SK-N-SH (cell line): Measurements from ENCODE around the gene ARMH3. TPM values are rescaled to one million over a fixed set of nuclear protein-coding genes. Genes with fewer than 3 reads are reported as not detected.

Source experiments
- CTCF ChIA-PET: fragments of 300-600, 350-600 bp; formaldehyde crosslinking; extraction: SDS; loops from one replicate; lab custom pipeline; 2021; lab: Yijun Ruan, JAX
- POLR2A ChIA-PET: fragments of 350-600 bp; sonication (Branson Sonifier 250); formaldehyde crosslinking; extraction: SDS; loops from one replicate; lab custom pipeline; 2020; ENCODE audit warnings: antibody characterized with exemption, inconsistent platforms; lab: Yijun Ruan, JAX
- DNase-seq: peaks from one replicate; pipeline ENCODE4 v3.0.0; 2012
- H2AFZ ChIP-seq: fragments of 200-600 bp; sonication (generic); 2 replicates; pipeline ENCODE4 v1.8.1; 2016; ENCODE audit warnings: antibody characterized with exemption, mild to moderate bottlenecking, low read depth
- H3F3A ChIP-seq: fragments of 200-600 bp; sonication (generic); replicated peaks from 2 replicates; pipeline ENCODE3; 2016; ENCODE audit warnings: antibody characterized with exemption, mild to moderate bottlenecking; ENCODE audit not compliant: insufficient read depth
- H3K27ac ChIP-seq, 2 experiments: fragments of 200-500 bp in 1 of 2; fragments of 200-600 bp in 1 of 2; sonication (Bioruptor generic) in 1 of 2; sonication (generic), shearing (Covaris generic) in 1 of 2; 2 replicates each; pipeline versions ENCODE4 v1.5.1 to v1.6.1; 2014 to 2016; ENCODE audit warnings: low read depth in 2 of 2, inconsistent platforms in 1 of 2, low read length in 1 of 2, mild to moderate bottlenecking in 1 of 2, mixed read lengths in 1 of 2
- H3K27me3 ChIP-seq: fragments of 200-600 bp; sonication (generic), shearing (Covaris generic); 2 replicates; pipeline ENCODE4 v1.6.1; 2016; ENCODE audit warnings: mixed run types; ENCODE audit not compliant: insufficient read depth
- H3K36me3 ChIP-seq, 2 experiments: fragments of 200-500 bp in 1 of 2; fragments of 200-600 bp in 1 of 2; sonication (Bioruptor generic) in 1 of 2; sonication (generic) in 1 of 2; replicated peaks in 1 of 2; 2 replicates each; pipeline versions ENCODE3 to v1.5.1; 2014 to 2016; ENCODE audit warnings: low read length in 1 of 2, mild to moderate bottlenecking in 1 of 2; ENCODE audit not compliant: insufficient read depth in 2 of 2, control insufficient read depth in 1 of 2
- H3K4me1 ChIP-seq, 2 experiments: fragments of 200-500 bp in 1 of 2; fragments of 200-600 bp in 1 of 2; sonication (Bioruptor generic) in 1 of 2; sonication (generic), shearing (Covaris generic) in 1 of 2; 2 replicates each; pipeline versions ENCODE4 v1.5.1 to v1.6.1; 2014 to 2016; ENCODE audit warnings: low read depth in 1 of 2, low read length in 1 of 2, mixed run types in 1 of 2; ENCODE audit not compliant: insufficient read depth in 2 of 2, control insufficient read depth in 1 of 2
- H3K4me2 ChIP-seq: fragments of 200-600 bp; sonication (generic), shearing (Covaris generic); 2 replicates; pipeline ENCODE4 v1.6.1; 2017; ENCODE audit warnings: mixed run types
- H3K4me3 ChIP-seq, 2 experiments: fragments of 200-500 bp in 1 of 2; fragments of 200-600 bp in 1 of 2; sonication (Bioruptor generic) in 1 of 2; sonication (generic), shearing (Covaris generic) in 1 of 2; 2 replicates each; pipeline versions ENCODE4 v1.5.1 to v1.8.1; 2014 to 2016; ENCODE audit warnings: low read depth in 2 of 2, inconsistent platforms in 1 of 2, low read length in 1 of 2, mild to moderate bottlenecking in 1 of 2, mixed read lengths in 1 of 2, moderate library complexity in 1 of 2
- H3K79me2 ChIP-seq: fragments of 200-600 bp; sonication (generic); 2 replicates; pipeline ENCODE4 v1.8.1; 2017; ENCODE audit warnings: mild to moderate bottlenecking; ENCODE audit not compliant: insufficient read depth
- H3K9ac ChIP-seq: fragments of 200-600 bp; sonication (generic); 2 replicates; pipeline ENCODE4 v1.6.1; 2017; ENCODE audit warnings: mixed run types
- H3K9me2 ChIP-seq: fragments of 200-600 bp; sonication (generic); 2 replicates; pipeline ENCODE4 v1.6.1; 2017; ENCODE audit warnings: mixed run types
- H3K9me3 ChIP-seq: fragments of 200-600 bp; sonication (generic); 2 replicates; pipeline ENCODE4 v1.6.1; 2017; ENCODE audit warnings: mixed run types, mild to moderate bottlenecking, moderate library complexity
- H4K20me1 ChIP-seq: fragments of 200-600 bp; sonication (generic); 2 replicates; pipeline ENCODE4 v1.6.1; 2017; ENCODE audit warnings: mild to moderate bottlenecking, mixed run types; ENCODE audit not compliant: insufficient read depth
- FOXJ3 ChIP-seq: sonication (generic); formaldehyde crosslinking; IDR thresholded peaks from 2 replicates; pipeline ENCODE4 v1.5.1; 2020; ENCODE audit warnings: mild to moderate bottlenecking, missing genetic modification reagents
- MEF2A ChIP-seq: IDR thresholded peaks from 2 replicates; pipeline ENCODE4 v1.4.0; 2012; ENCODE audit warnings: low read depth, borderline replicate concordance
- POLR2AphosphoS5 ChIP-seq: IDR thresholded peaks from 2 replicates; pipeline ENCODE4 v1.6.1; 2012; ENCODE audit warnings: low read depth, low read length
- REST ChIP-seq: IDR thresholded peaks from 2 replicates; pipeline ENCODE4 v1.6.1; 2012; ENCODE audit warnings: mild to moderate bottlenecking, low read depth, low read length, moderate library complexity
- WGBS: methylation state at CpG from one replicate; pipeline ENCODE4 v1.1.6; 2017; ENCODE audit warnings: low lambda C conversion rate; 5-methylcytosine and 5-hydroxymethylcytosine counted together
- polyA plus RNA-seq, 3 experiments: library from polyadenylated mRNA; depleted of rRNA; stranded (reverse); fragments of >200 nt; gene quantifications; 2 replicates each; pipeline ENCODE4 v1.2.3, GENCODE V29; 2012
- TF ChIP-seq, protein P1 (sequence below): IDR thresholded peaks from 2 replicates; pipeline ENCODE4; 2012
- TF ChIP-seq, protein P2 (sequence below): IDR thresholded peaks from 2 replicates; pipeline ENCODE4 v1.4.0; 2012; ENCODE audit warnings: low read depth, borderline replicate concordance
- TF ChIP-seq, protein P3 (sequence below): fragments of 200-600 bp; sonication (generic); IDR thresholded peaks from 2 replicates; pipeline ENCODE4 v1.6.1; 2017; ENCODE audit warnings: antibody characterized with exemption, mild to moderate bottlenecking, moderate library complexity

Gene ARMH3
- polyA plus RNA-seq, 1 of the 3 experiments (the other 2 are of a cell fraction), result 12.1 TPM

DNA sequence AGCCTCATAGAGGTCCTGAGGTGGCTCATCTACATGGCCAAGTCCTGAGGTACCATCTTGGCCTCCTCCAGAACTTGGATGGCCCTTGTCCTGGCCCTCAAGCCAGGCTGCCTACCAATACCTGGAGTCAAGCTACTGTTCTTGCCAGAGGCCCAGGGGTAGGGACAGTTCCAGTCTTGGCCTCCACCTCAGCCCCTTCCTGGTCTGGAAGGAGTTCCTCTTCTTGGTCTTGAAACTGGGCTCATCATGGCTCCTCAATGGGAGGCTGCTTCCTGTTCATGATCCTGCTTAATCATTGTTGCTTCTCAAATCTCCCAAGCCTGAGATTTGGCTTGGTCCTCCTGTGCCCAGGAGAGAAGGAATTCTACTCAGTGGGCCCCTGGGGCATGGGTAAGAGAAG, 13.1 kb upstream of the ARMH3 start:
- no peak for TF ChIP-seq MEF2A
- TF ChIP-seq, all 33 proteins: peak for 0
- no peak overlapping the region for H2AFZ ChIP-seq
- H3K9me2 ChIP-seq, result no peaks in the 10 kb centered on the region
- no peak overlapping the region for H3K4me2 ChIP-seq
- H3K27me3 ChIP-seq, result no peaks in the 10 kb centered on the region
- no peak overlapping the region for H3K4me3 ChIP-seq
- H3K36me3 ChIP-seq, result peaks cover 4 to 23% of the 10 kb centered on the region in 2 experiments
- no peak for DNase-seq
- H3K79me2 ChIP-seq, result peaks cover 40% of the 10 kb centered on the region
- H3F3A ChIP-seq, result peaks cover 14% of the 10 kb centered on the region
- H3K27ac ChIP-seq, result no peak overlapping the region
- no peak overlapping the region for H3K9ac ChIP-seq
- ChIA-PET POLR2A (no interaction called here), CTCF (interaction anchor here (0.8 to 5.4 kb wide), 6 partner anchors 40 to 855 kb away, joined by 3 to 25 read pairs (median 4); no protein-coding TSS in a partner anchor)
- H3K4me1 ChIP-seq, result peaks cover 8 to 12% of the 10 kb centered on the region in 2 experiments; a peak in 3 of 4 replicates
- peaks cover 19% of the 10 kb centered on the region for H4K20me1 ChIP-seq
- H3K9me3 ChIP-seq, result no peaks in the 10 kb centered on the region

DNA sequence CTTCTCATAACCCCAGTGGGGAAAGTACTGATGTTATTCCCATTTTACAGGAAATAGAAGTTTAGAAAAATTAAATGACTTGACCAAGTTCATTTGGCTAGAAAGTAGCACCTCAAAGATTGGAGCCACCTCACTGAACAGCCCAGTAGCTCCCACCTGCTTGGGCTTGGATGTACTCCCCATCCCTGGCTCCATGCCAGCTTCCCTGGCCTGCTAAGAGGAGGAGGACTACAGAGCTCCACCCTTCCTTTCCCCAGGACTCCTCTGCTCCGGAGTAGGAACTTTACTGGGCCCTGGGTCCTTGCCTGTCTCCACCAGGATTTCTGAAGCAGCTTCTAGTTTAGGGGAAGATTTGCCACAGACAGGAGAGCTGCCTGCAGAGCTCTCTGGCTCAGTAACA, 12.2 kb upstream of the ARMH3 start:
- Histone ChIP-seq H4K20me1 (peaks cover 19% of the 10 kb centered on the region), H3K9ac (no peak overlapping the region), H3K4me1 (peaks cover 8 to 12% of the 10 kb centered on the region in 2 experiments; a peak in 3 of 4 replicates), H3K9me2 (no peaks in the 10 kb centered on the region), H3K4me2 (no peak overlapping the region), H3K36me3 (peaks cover 4 to 23% of the 10 kb centered on the region in 2 experiments), H3K27ac (no peak overlapping the region), H3K27me3 (no peaks in the 10 kb centered on the region), H3F3A (peaks cover 16% of the 10 kb centered on the region), H2AFZ (no peak overlapping the region), H3K9me3 (no peaks in the 10 kb centered on the region), H3K4me3 (no peak overlapping the region), H3K79me2 (peaks cover 40% of the 10 kb centered on the region)
- CTCF ChIA-PET, result interaction anchor here (0.8 to 5.4 kb wide), 8 partner anchors 9 to 854 kb away, joined by 3 to 25 read pairs (median 4); no protein-coding TSS in a partner anchor
- TF ChIP-seq, protein P1, sequence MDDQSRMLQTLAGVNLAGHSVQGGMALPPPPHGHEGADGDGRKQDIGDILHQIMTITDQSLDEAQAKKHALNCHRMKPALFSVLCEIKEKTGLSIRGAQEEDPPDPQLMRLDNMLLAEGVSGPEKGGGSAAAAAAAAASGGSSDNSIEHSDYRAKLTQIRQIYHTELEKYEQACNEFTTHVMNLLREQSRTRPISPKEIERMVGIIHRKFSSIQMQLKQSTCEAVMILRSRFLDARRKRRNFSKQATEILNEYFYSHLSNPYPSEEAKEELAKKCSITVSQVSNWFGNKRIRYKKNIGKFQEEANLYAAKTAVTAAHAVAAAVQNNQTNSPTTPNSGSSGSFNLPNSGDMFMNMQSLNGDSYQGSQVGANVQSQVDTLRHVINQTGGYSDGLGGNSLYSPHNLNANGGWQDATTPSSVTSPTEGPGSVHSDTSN, result no peak
- no peak for TF ChIP-seq FOXJ3
- TF ChIP-seq, protein P2, sequence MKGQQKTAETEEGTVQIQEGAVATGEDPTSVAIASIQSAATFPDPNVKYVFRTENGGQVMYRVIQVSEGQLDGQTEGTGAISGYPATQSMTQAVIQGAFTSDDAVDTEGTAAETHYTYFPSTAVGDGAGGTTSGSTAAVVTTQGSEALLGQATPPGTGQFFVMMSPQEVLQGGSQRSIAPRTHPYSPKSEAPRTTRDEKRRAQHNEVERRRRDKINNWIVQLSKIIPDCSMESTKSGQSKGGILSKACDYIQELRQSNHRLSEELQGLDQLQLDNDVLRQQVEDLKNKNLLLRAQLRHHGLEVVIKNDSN, result no peak
- TF ChIP-seq REST, result no peak
- TF ChIP-seq, protein P3, sequence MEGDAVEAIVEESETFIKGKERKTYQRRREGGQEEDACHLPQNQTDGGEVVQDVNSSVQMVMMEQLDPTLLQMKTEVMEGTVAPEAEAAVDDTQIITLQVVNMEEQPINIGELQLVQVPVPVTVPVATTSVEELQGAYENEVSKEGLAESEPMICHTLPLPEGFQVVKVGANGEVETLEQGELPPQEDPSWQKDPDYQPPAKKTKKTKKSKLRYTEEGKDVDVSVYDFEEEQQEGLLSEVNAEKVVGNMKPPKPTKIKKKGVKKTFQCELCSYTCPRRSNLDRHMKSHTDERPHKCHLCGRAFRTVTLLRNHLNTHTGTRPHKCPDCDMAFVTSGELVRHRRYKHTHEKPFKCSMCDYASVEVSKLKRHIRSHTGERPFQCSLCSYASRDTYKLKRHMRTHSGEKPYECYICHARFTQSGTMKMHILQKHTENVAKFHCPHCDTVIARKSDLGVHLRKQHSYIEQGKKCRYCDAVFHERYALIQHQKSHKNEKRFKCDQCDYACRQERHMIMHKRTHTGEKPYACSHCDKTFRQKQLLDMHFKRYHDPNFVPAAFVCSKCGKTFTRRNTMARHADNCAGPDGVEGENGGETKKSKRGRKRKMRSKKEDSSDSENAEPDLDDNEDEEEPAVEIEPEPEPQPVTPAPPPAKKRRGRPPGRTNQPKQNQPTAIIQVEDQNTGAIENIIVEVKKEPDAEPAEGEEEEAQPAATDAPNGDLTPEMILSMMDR, result no peak
- TF ChIP-seq MEF2A, result no peak
- no peak for TF ChIP-seq POLR2AphosphoS5
- no peak for DNase-seq
- POLR2A ChIA-PET, result no interaction called here
- 67% methylated on average over 1 of the region's 1 CpG for WGBS
